H4 (cell line): ENCODE data around the gene MANSC4. TPM values are rescaled to one million over a fixed set of nuclear protein-coding genes. Genes with fewer than 3 reads are reported as not detected.
A peak's percentile ranks its signal among the peaks of the same experiment; 100 is the strongest.

ENCODE experiments used
- DNase-seq: peaks from one replicate; pipeline ENCODE4 v3.0.0-alpha.2; 2015; ENCODE audit warnings: low spot score
- total RNA-seq: library from RNA; depleted of rRNA; stranded (reverse); fragments of >200 nt; shearing (Covaris generic); gene quantifications from 2 replicates; pipeline ENCODE4 v1.2.3, GENCODE V29; 2014; rRNA removed

Gene MANSC4
- not detected in 2 replicates for total RNA-seq

- peak; percentile 28 for DNase-seq
Measured at GRCh38 chr12:27779920-27780611, at the start of gene MANSC4, which contains the start of gene KLHL42. MANSC4 (minus strand) TSS chr12:27780236; CDS start chr12:27771276, 8,960 bp downstream. KLHL42 (plus strand) TSS chr12:27780233; CDS start chr12:27780331, 98 bp downstream.

- DNase-seq, result no peak
Measured at GRCh38 chr12:27828196-27828595, 48.2 kb upstream of the MANSC4 start.

GRCh38 chr12:27826076-27826475, 46.0 kb upstream of the MANSC4 start:
- no peak for DNase-seq

- DNase-seq, result no peak
Measured at GRCh38 chr12:27824126-27824842, 44.2 kb upstream of the MANSC4 start.

- DNase-seq, result no peak
Measured at GRCh38 chr12:27823038-27823437, 43.0 kb upstream of the MANSC4 start.

- DNase-seq, result peak; percentile 23
Measured at GRCh38 chr12:27822076-27822712, 42.2 kb upstream of the MANSC4 start.

- peak; percentile 55 for DNase-seq
Measured at GRCh38 chr12:27821259-27821973, 41.4 kb upstream of the MANSC4 start.

- DNase-seq, result no peak
Measured at GRCh38 chr12:27820564-27820963, 40.5 kb upstream of the MANSC4 start.

GRCh38 chr12:27818401-27818918, 38.4 kb upstream of the MANSC4 start:
- peak; percentile 9 for DNase-seq

GRCh38 chr12:27817766-27818165, 37.7 kb upstream of the MANSC4 start:
- DNase-seq, result no peak

GRCh38 chr12:27814851-27815591, 35.0 kb upstream of the MANSC4 start:
- no peak for DNase-seq

- no peak for DNase-seq
Measured at GRCh38 chr12:27814411-27814810, 34.4 kb upstream of the MANSC4 start.

GRCh38 chr12:27812502-27812901, 32.5 kb upstream of the MANSC4 start:
- DNase-seq, result no peak

- DNase-seq, result no peak
Measured at GRCh38 chr12:27810756-27811155, 30.7 kb upstream of the MANSC4 start.

GRCh38 chr12:27808841-27809240, 28.8 kb upstream of the MANSC4 start:
- no peak for DNase-seq

- DNase-seq, result no peak
Measured at GRCh38 chr12:27807063-27807703, 27.1 kb upstream of the MANSC4 start.

GRCh38 chr12:27806259-27806658, 26.2 kb upstream of the MANSC4 start:
- no peak for DNase-seq

GRCh38 chr12:27805238-27805637, 25.2 kb upstream of the MANSC4 start:
- DNase-seq, result no peak

- no peak for DNase-seq
Measured at GRCh38 chr12:27802936-27803335, 22.9 kb upstream of the MANSC4 start.

- no peak for DNase-seq
Measured at GRCh38 chr12:27802511-27802910, 22.5 kb upstream of the MANSC4 start.

- no peak for DNase-seq
Measured at GRCh38 chr12:27801630-27802029, 21.6 kb upstream of the MANSC4 start.
